ENCODE measurements around the gene RPS27.

DNA sequence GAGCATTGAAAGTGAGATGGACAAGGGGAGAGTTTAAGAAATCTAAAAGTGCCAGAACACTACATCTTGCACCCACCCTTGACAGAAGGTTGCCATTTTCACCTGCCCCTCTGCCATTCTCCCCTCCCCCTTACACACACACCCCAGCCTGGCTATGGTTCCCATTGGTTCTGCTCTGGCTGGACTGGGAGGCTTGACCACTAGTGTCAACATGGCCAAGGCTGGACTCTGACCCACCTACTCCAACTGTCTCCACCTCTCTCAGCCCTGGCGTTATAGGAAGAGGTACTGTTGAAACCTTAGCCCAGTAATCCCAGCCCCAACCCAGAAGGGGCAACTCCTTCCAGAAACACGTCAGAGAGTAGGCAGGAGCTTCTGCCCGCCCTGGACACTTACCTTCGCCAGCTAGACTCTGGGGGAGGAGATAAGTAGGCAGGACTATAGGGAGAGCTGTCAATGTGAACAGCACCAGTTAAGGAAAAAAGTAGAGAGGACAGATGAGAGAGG, 36.6 kb upstream of the RPS27 start:
- TF ChIP-seq EZH2 (IDR thresholded peaks at IDR 0.05) (no peak), POLR2AphosphoS5 (IDR thresholded peaks at IDR 0.05; ENCODE audit: borderline replicate concordance, low read depth, low read length) (no peak), FOXP2 (optimal IDR thresholded peaks at IDR 0.05; ENCODE audit: control extremely low read depth, extremely low read length, insufficient read depth) (no peak)

Data from SK-N-MC (cell line).